ENCODE measurements around the gene ZSCAN2.

- no peak for TF ChIP-seq CTCF (IDR thresholded peaks at IDR 0.05)
- no peak for TF ChIP-seq POLR2A (IDR thresholded peaks at IDR 0.05)
These were observed 33.5 kb downstream of the ZSCAN2 start for GRCh38 chr15:84634228-84634837.
